H1 (cell line): ENCODE results near the gene RPS6KB2.

Source experiments
- ATF3 ChIP-seq: IDR thresholded peaks from 2 replicates; pipeline ENCODE4 v1.6.1; 2011; ENCODE audit warnings: low read depth, mild to moderate bottlenecking, low read length; ENCODE audit not compliant: insufficient read depth
- CREB1 ChIP-seq: IDR thresholded peaks from 2 replicates; pipeline ENCODE4 v1.6.1; 2012; ENCODE audit warnings: inconsistent platforms
- CTCF ChIP-seq, 3 experiments: IDR thresholded peaks; 1 replicate in 2 of 3; 2 replicates in 1 of 3; pipeline versions ENCODE4 v1.5.1 to v1.6.1; 2011; ENCODE audit warnings: low read length in 3 of 3, mild to moderate bottlenecking in 3 of 3, inconsistent platforms in 2 of 3, low read depth in 1 of 3, moderate library complexity in 1 of 3; ENCODE audit not compliant: insufficient read depth in 1 of 3; ENCODE audit errors: control extremely low read depth in 1 of 3
- EP300 ChIP-seq, 2 experiments: IDR thresholded peaks; 1 replicate in 1 of 2; 2 replicates in 1 of 2; pipeline ENCODE4 v1.6.1; 2011 to 2012; ENCODE audit warnings: low read depth in 2 of 2, low read length in 2 of 2, mild to moderate bottlenecking in 2 of 2, borderline replicate concordance in 1 of 2, inconsistent platforms in 1 of 2, moderate library complexity in 1 of 2
- EZH2 ChIP-seq: fragments of 200-600 bp; sonication (generic); IDR thresholded peaks from 2 replicates; pipeline ENCODE4 v1.7.1; 2012; ENCODE audit warnings: low read depth, mild to moderate bottlenecking, moderate library complexity, low read length, inconsistent platforms; ENCODE audit not compliant: severe bottlenecking
- KDM1A ChIP-seq: fragments of 200-600, 300-600 bp; sonication (generic); IDR thresholded peaks from 2 replicates; pipeline ENCODE4 v1.7.1; 2016; ENCODE audit warnings: mild to moderate bottlenecking, low read length, borderline replicate concordance
- PHF8 ChIP-seq: fragments of 200-600 bp; sonication (generic); conservative IDR thresholded peaks from 2 replicates; pipeline ENCODE4 v1.7.1; 2012; ENCODE audit warnings: low read depth, mild to moderate bottlenecking, inconsistent platforms, low read length, moderate library complexity
- POLR2AphosphoS5 ChIP-seq: IDR thresholded peaks from 2 replicates; pipeline ENCODE4 v1.6.1; 2011; ENCODE audit warnings: low read depth, low read length
- RAD21 ChIP-seq, 2 experiments: IDR thresholded peaks in 1 of 2; conservative IDR thresholded peaks in 1 of 2; 2 replicates each; pipeline ENCODE4 v1.6.1; 2011; ENCODE audit warnings: low read depth in 2 of 2, low read length in 2 of 2, improper control_type of control experiment in 1 of 2, inconsistent platforms in 1 of 2, mild to moderate bottlenecking in 1 of 2, moderate library complexity in 1 of 2
- RXRA ChIP-seq: IDR thresholded peaks from 2 replicates; pipeline ENCODE4 v1.6.1; 2011; ENCODE audit warnings: low read depth, mild to moderate bottlenecking, low read length, moderate library complexity; ENCODE audit not compliant: insufficient read depth
- SRF ChIP-seq: IDR thresholded peaks from 2 replicates; pipeline ENCODE4 v1.6.1; 2011; ENCODE audit warnings: mild to moderate bottlenecking, low read depth, low read length, moderate library complexity

GRCh38 chr11:67401495-67402191, 26.7 kb upstream of the RPS6KB2 start, which contains the start of gene PPP1CA:
- TF ChIP-seq KDM1A (no peak), SRF (no peak), EZH2 (no peak), CREB1 (no peak), PHF8 (peak; percentile 86), CTCF (IDR thresholded peaks at IDR 0.05; ENCODE audit: control extremely low read depth in 1 of 3, insufficient read depth in 1 of 3, low read depth in 1 of 3, low read length in 3 of 3) (peak in 1 of 3 experiments; percentile 37; a peak in 1 of 4 replicates), RAD21 (IDR thresholded peaks at IDR 0.05 in 1 of 2, conservative IDR thresholded peaks at IDR 0.05 in 1 of 2; ENCODE audit: low read depth in 2 of 2, low read length in 2 of 2) (0 out of 4 replicates have a peak, but pooled peaks of 1 of the 2 experiments have one; percentile 0), EP300 (IDR thresholded peaks at IDR 0.05; ENCODE audit: borderline replicate concordance in 1 of 2, low read depth in 2 of 2, low read length in 2 of 2) (no peak), POLR2AphosphoS5 (peak; percentile 76), ATF3 (no peak), RXRA (no peak)
